Panc1 (cell line): ENCODE results near the gene PLXND1. TPM values are rescaled to one million over a fixed set of nuclear protein-coding genes. Genes with fewer than 3 reads are reported as not detected.

Experiments
- ATAC-seq: fragments of 200-7000 bp; cut with Tn5 transposase; 2 replicates; pipeline ENCODE4 v1.9.1; 2020; ENCODE audit warnings: mild to moderate bottlenecking, moderate library complexity
- BruUV-seq: library from RNA; stranded (reverse); fragments of 400-500 nt; replicated peaks from 2 replicates; lab custom pipeline; 2021; lab: Mats Ljungman, UMichigan
- CTCF ChIA-PET: fragments of 300-600 bp; sonication (Branson Sonifier 250); formaldehyde crosslinking; loops from one replicate; lab custom pipeline; 2022; ENCODE audit warnings: antibody characterized with exemption; lab: Charles Lee
- POLR2A ChIA-PET: fragments of 300-600 bp; sonication (Branson Sonifier 250); formaldehyde crosslinking; loops from one replicate; lab custom pipeline; 2022; ENCODE audit warnings: antibody characterized with exemption; lab: Charles Lee
- DNase-seq: peaks from one replicate; pipeline ENCODE4 v3.0.0-alpha.2; 2010; ENCODE audit warnings: low read depth, low spot score
- H3K27ac ChIP-seq: 2 replicates; pipeline ENCODE4 v1.5.1; 2011; ENCODE audit warnings: mild to moderate bottlenecking, low read length, inconsistent platforms
- H3K27me3 ChIP-seq: fragments of 200-500 bp; sonication (Bioruptor generic); 2 replicates; pipeline ENCODE4 v1.6.0; 2014; ENCODE audit warnings: low read length, inconsistent platforms; ENCODE audit not compliant: control insufficient read depth, insufficient read depth
- H3K36me3 ChIP-seq: fragments of 200-500 bp; sonication (Bioruptor generic); 2 replicates; pipeline ENCODE4 v1.5.1; 2014; ENCODE audit warnings: inconsistent platforms, mild to moderate bottlenecking, low read length, moderate library complexity; ENCODE audit not compliant: control insufficient read depth, insufficient read depth
- H3K4me1 ChIP-seq: 2 replicates; pipeline ENCODE4 v1.5.1; 2011; ENCODE audit warnings: inconsistent platforms, mild to moderate bottlenecking, low read length, moderate library complexity; ENCODE audit not compliant: control insufficient read depth, insufficient read depth
- H3K4me3 ChIP-seq, 2 experiments: 2 replicates each; pipeline ENCODE4 v1.5.1; 2011 to 2012; ENCODE audit warnings: low read depth in 2 of 2, low read length in 2 of 2, mild to moderate bottlenecking in 2 of 2, inconsistent platforms in 1 of 2, moderate library complexity in 1 of 2
- H3K9me3 ChIP-seq: fragments of 200-500 bp; sonication (Bioruptor generic); 2 replicates; pipeline ENCODE4 v1.5.1; 2014; ENCODE audit warnings: low read depth, mild to moderate bottlenecking, inconsistent platforms, low read length, moderate library complexity; ENCODE audit not compliant: control insufficient read depth, insufficient read depth
- POLR2AphosphoS5 ChIP-seq: IDR thresholded peaks from 2 replicates; pipeline ENCODE4 v1.6.1; 2012; ENCODE audit warnings: mild to moderate bottlenecking, low read depth, low read length, moderate library complexity
- REST ChIP-seq, 2 experiments: IDR thresholded peaks; 2 replicates each; pipeline ENCODE4 v1.6.1; 2011 to 2012; ENCODE audit warnings: low read depth in 2 of 2, control low read depth in 1 of 2, low read length in 1 of 2, mild to moderate bottlenecking in 1 of 2, moderate library complexity in 1 of 2; ENCODE audit not compliant: insufficient read depth in 1 of 2
- SIN3A ChIP-seq: IDR thresholded peaks from 2 replicates; pipeline ENCODE4 v1.6.1; 2012; ENCODE audit warnings: low read depth, mild to moderate bottlenecking, low read length, moderate library complexity, borderline replicate concordance; ENCODE audit not compliant: insufficient read depth
- TCF7L2 ChIP-seq: IDR thresholded peaks from 2 replicates; pipeline ENCODE4 v1.6.1; 2011; ENCODE audit warnings: mild to moderate bottlenecking, low read depth, low read length, inconsistent platforms
- in situ Hi-C: cut with HindIII; loops from 2 replicates; pipeline ENCODE4 v1.10.0; 2016; ENCODE audit warnings: low sequenced_read_pairs, low pct_unique_long_range_greater_than_20kb
- intact Hi-C: fragments of 100-400 bp; cut with micrococcal nuclease; formaldehyde crosslinking; loops from one replicate; pipeline ENCODE4 v1.10.0; 2022; ENCODE audit not compliant: unreplicated experiment
- total RNA-seq: library from RNA; stranded (reverse); gene quantifications from one replicate; pipeline ENCODE4 v1.2.1, GENCODE V29; 2021; ENCODE audit not compliant: unreplicated experiment
- TF ChIP-seq, protein P1 (sequence below): fragments of 450-650 bp; IDR thresholded peaks from 2 replicates; pipeline ENCODE4 v1.5.1; 2017; ENCODE audit warnings: mild to moderate bottlenecking

PLXND1 gene
- total RNA-seq, 1 experiment from 2014 or later: 248 TPM

- ATAC-seq: no peak
- Histone ChIP-seq H3K4me1 (no peaks in the 10 kb centered on the region), H3K9me3 (no peaks in the 10 kb centered on the region), H3K27ac (no peak overlapping the region), H3K36me3 (no peaks in the 10 kb centered on the region; the same call in 1 of the 2 replicates), H3K27me3 (no peaks in the 10 kb centered on the region), H3K4me3 (no peak overlapping the region)
- ChIA-PET CTCF (no interaction called here), POLR2A (no interaction called here)
- no peak for TF ChIP-seq POLR2AphosphoS5
- TF ChIP-seq TCF7L2: no peak
- no peak for TF ChIP-seq SIN3A
- TF ChIP-seq REST (IDR thresholded peaks at IDR 0.05; ENCODE audit: insufficient read depth in 1 of 2, low read depth in 2 of 2, low read length in 1 of 2): no peak
- TF ChIP-seq, protein P1, sequence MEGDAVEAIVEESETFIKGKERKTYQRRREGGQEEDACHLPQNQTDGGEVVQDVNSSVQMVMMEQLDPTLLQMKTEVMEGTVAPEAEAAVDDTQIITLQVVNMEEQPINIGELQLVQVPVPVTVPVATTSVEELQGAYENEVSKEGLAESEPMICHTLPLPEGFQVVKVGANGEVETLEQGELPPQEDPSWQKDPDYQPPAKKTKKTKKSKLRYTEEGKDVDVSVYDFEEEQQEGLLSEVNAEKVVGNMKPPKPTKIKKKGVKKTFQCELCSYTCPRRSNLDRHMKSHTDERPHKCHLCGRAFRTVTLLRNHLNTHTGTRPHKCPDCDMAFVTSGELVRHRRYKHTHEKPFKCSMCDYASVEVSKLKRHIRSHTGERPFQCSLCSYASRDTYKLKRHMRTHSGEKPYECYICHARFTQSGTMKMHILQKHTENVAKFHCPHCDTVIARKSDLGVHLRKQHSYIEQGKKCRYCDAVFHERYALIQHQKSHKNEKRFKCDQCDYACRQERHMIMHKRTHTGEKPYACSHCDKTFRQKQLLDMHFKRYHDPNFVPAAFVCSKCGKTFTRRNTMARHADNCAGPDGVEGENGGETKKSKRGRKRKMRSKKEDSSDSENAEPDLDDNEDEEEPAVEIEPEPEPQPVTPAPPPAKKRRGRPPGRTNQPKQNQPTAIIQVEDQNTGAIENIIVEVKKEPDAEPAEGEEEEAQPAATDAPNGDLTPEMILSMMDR: no peak
- DNase-seq: no peak
- no TSS peak for BruUV-seq
- in situ Hi-C loops (no loop called here), intact Hi-C loops (no loop called here)
Measured at GRCh38 chr3:129507181-129507831, 99.2 kb downstream of the PLXND1 start.

DNA sequence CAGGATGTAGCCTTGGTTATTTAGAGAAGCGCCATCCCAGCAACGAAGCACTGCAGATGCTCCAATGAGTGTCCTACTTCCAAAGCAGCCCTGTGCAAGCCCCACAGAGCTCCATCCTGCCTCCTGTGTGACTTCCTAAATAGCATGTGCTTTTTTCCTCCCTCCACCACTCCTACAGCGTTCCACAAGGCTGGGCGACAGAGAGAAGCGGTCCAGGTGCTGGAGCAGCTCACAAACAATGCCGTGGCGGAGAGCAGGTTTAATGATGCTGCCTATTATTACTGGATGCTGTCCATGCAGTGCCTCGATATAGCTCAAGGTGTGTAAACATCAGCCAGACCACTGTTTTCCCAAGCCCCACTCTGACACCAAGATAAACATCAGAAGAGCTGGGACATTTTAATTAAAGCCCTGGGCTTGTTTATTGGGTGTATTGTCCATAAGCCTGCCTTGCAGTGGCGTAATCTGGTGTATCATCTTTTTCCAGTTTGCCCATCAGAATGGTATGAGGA lies 100.2 kb downstream of the PLXND1 start:
- CTCF ChIA-PET: interaction anchor here (0.6 kb wide), 1 partner anchor 29 kb away, joined by 5 read pairs; no protein-coding TSS in a partner anchor
- Histone ChIP-seq H3K27ac (no peak overlapping the region), H3K4me1 (no peaks in the 10 kb centered on the region), H3K36me3 (no peaks in the 10 kb centered on the region; the same call in none of the 2 replicates), H3K27me3 (no peaks in the 10 kb centered on the region), H3K9me3 (no peaks in the 10 kb centered on the region), H3K4me3 (no peak overlapping the region)
- TF ChIP-seq TCF7L2 (no peak), REST (IDR thresholded peaks at IDR 0.05; ENCODE audit: insufficient read depth in 1 of 2, low read depth in 2 of 2, low read length in 1 of 2) (no peak), SIN3A (no peak), POLR2AphosphoS5 (no peak)
- TF ChIP-seq, protein P1: no peak
- in situ Hi-C loops: no loop called here
- DNase-seq: no peak
- POLR2A ChIA-PET: no interaction called here
- intact Hi-C loops: no loop called here
- ATAC-seq: no peak
- BruUV-seq: no TSS peak
